ENCODE data around the gene PPM1L. TPM values are rescaled to one million over a fixed set of nuclear protein-coding genes. Genes with fewer than 3 reads are reported as not detected.

The PPM1L gene
- total and polyA plus RNA-seq, 10 of the 15 experiments (the other 5 are each of a cell fraction or from before 2014, with no cell fraction given): under 0.01 to 0.33 (median 0.06) TPM; not detected in 1

- no peak overlapping the region for H3K27ac ChIP-seq (ENCODE audit: control insufficient read depth, insufficient read depth)
- H3K4me2 ChIP-seq (ENCODE audit: control insufficient read depth, insufficient read depth): no peak overlapping the region
- intact Hi-C loops (cut with micrococcal nuclease; ENCODE audit: unreplicated experiment): no loop called here
- no peaks in the 10 kb centered on the region for H3K36me3 ChIP-seq (ENCODE audit: control insufficient read depth in 2 of 2, insufficient read depth in 2 of 2, low read length in 1 of 2)
- POLR2A ChIA-PET: no interaction called here
- TF ChIP-seq JUND (IDR thresholded peaks at IDR 0.05; ENCODE audit: low read depth, low read length) (no peak), CBX5 (IDR thresholded peaks at IDR 0.05; ENCODE audit: low read depth) (no peak), PKNOX1 (IDR thresholded peaks at IDR 0.05) (no peak), IRF3 (IDR thresholded peaks at IDR 0.05) (no peak), IRF5 (IDR thresholded peaks at IDR 0.05; ENCODE audit: borderline replicate concordance) (no peak), ZNF622 (IDR thresholded peaks at IDR 0.05) (no peak), SMAD5 (IDR thresholded peaks at IDR 0.05; ENCODE audit: low read depth) (no peak)
- H3K79me2 ChIP-seq (ENCODE audit: control insufficient read depth, insufficient read depth, low read length): no peaks in the 10 kb centered on the region
- H4K20me1 ChIP-seq (ENCODE audit: control insufficient read depth, insufficient read depth): no peaks in the 10 kb centered on the region
- SMC1A ChIA-PET (ENCODE audit: uncharacterized antibody, unreplicated experiment): no interaction called here
- in situ Hi-C loops (cut with MboI): no loop called here
- H3K27me3 ChIP-seq (replicated peaks in 1 of 2; ENCODE audit: control insufficient read depth in 2 of 2, insufficient read depth in 2 of 2, low read length in 1 of 2): peaks cover 0 to 3% of the 10 kb centered on the region in 2 experiments; a peak in 1 of 4 replicates
- no peak overlapping the region for H3K4me3 ChIP-seq
- ATAC-seq (no peak), FAIRE-seq (no peak), DNase-seq (ENCODE audit: low read depth, low spot score) (no peak)
- no peaks in the 10 kb centered on the region for H3K9me3 ChIP-seq (replicated peaks; ENCODE audit: control insufficient read depth, insufficient read depth, low read length)
- no TSS peak for BruUV-seq (replicated peaks)
- CTCF ChIA-PET: no interaction called here
- no peaks in the 10 kb centered on the region for H3K4me1 ChIP-seq (ENCODE audit: control insufficient read depth, insufficient read depth, low read length)
- WGBS (ENCODE audit: insufficient coverage, insufficient replicate concordance, low lambda C conversion rate, missing lambda C conversion rate): 0% methylated on average over 1 of the region's 1 CpG
- no peak overlapping the region for H3K9ac ChIP-seq (ENCODE audit: control insufficient read depth, insufficient read depth, low read length)
- no peak overlapping the region for H2AFZ ChIP-seq (ENCODE audit: control insufficient read depth, low read depth, low read length)
- RAD21 ChIA-PET (ENCODE audit: unreplicated experiment): no interaction called here
Observed at GRCh38 chr3:160765211-160765610, 9.2 kb downstream of the PPM1L start.

Measured in GM12878 (cell line).